Natural killer cell (primary cell): ENCODE measurements around the gene GRIA3. TPM values are rescaled to one million over a fixed set of nuclear protein-coding genes. Genes with fewer than 3 reads are reported as not detected.

Experiments
- ATAC-seq, 3 donors: fragments of 150-1000 bp in 2 of 3; fragments of 200-7000 bp in 1 of 3; cut with Tn5 transposase; 1 replicate in 1 of 3; 2 replicates in 2 of 3; pipeline ENCODE4 v1.10.0; 2021; ENCODE audit warnings: mild to moderate bottlenecking in 2 of 3, moderate library complexity in 2 of 3
- DNase-seq, 2 donors: peaks; one replicate each; pipeline versions ENCODE4 v3.0.0 to v3.0.0-alpha.2; 2013 to 2021; ENCODE audit warnings: mixed read lengths in 1 of 2
- H3K27ac ChIP-seq: one replicate; pipeline ENCODE4 v1.5.1; 2013; ENCODE audit warnings: mild to moderate bottlenecking, low read length
- H3K27me3 ChIP-seq: one replicate; pipeline ENCODE4 v1.6.1; 2013; ENCODE audit warnings: low read length; ENCODE audit not compliant: control insufficient read depth, insufficient read depth
- H3K36me3 ChIP-seq: one replicate; pipeline ENCODE4 v1.6.1; 2013; ENCODE audit warnings: low read length; ENCODE audit not compliant: control insufficient read depth, insufficient read depth
- H3K4me1 ChIP-seq: one replicate; pipeline ENCODE4 v1.6.1; 2013; ENCODE audit warnings: low read length; ENCODE audit not compliant: control insufficient read depth, insufficient read depth
- H3K4me3 ChIP-seq: one replicate; pipeline ENCODE4 v1.5.1; 2013; ENCODE audit warnings: low read length
- H3K9me3 ChIP-seq: one replicate; pipeline ENCODE4 v1.6.1; 2013; ENCODE audit warnings: low read length; ENCODE audit not compliant: control insufficient read depth, insufficient read depth
- H3K27ac Mint-ChIP-seq, 2 donors: one replicate each; pipeline ENCODE4 v1.8.0; 2022; ENCODE audit warnings: mild to moderate bottlenecking in 2 of 2, mixed read lengths in 2 of 2, moderate library complexity in 1 of 2
- H3K27me3 Mint-ChIP-seq, 2 donors: one replicate each; pipeline ENCODE4 v1.8.0; 2022; ENCODE audit warnings: low read depth in 2 of 2, mixed read lengths in 2 of 2
- H3K36me3 Mint-ChIP-seq: one replicate; pipeline ENCODE4 v1.8.0; 2022; ENCODE audit warnings: mixed read lengths
- H3K4me1 Mint-ChIP-seq, 2 donors: one replicate each; pipeline ENCODE4 v1.8.0; 2022; ENCODE audit warnings: mixed read lengths in 2 of 2
- H3K4me3 Mint-ChIP-seq: one replicate; pipeline ENCODE4 v1.8.0; 2022; ENCODE audit warnings: mild to moderate bottlenecking, moderate library complexity, mixed read lengths
- H3K9me3 Mint-ChIP-seq, 2 donors: one replicate each; pipeline ENCODE4 v1.8.0; 2022; ENCODE audit warnings: mixed read lengths in 2 of 2
- CTCF ChIP-seq: fragments of 200-600 bp; IDR thresholded peaks from one replicate; pipeline ENCODE4 v1.8.0; 2022; ENCODE audit warnings: antibody characterized with exemption
- WGBS: methylation state at CpG from one replicate; pipeline ENCODE4 v1.1.7; 2013; ENCODE audit warnings: missing lambda C conversion rate; ENCODE audit not compliant: insufficient coverage; 5-methylcytosine and 5-hydroxymethylcytosine counted together
- intact Hi-C: fragments of 100-400 bp; cut with micrococcal nuclease; formaldehyde crosslinking; loops from one replicate; pipeline ENCODE4 v1.14.2; 2022
- total RNA-seq, 4 donors: library from RNA; stranded (reverse); fragments of 120-200 nt in 1 of 4; gene quantifications; one replicate each; pipeline versions ENCODE4 v1.2.3 to v1.2.4, GENCODE V29; 2013 to 2022

Gene GRIA3
- total RNA-seq, 3 donors from 2014 or later (not counting 1 experiment from before 2014, with no cell fraction given), result not detected

GRCh38 chrX:123181233-123181914 lies 2.7 kb upstream of the GRIA3 start:
- Histone ChIP-seq H3K36me3 (no peaks in the 10 kb centered on the region), H3K4me1 (no peaks in the 10 kb centered on the region), H3K9me3 (no peaks in the 10 kb centered on the region), H3K27me3 (peaks cover 5% of the 10 kb centered on the region), H3K4me3 (no peak overlapping the region), H3K27ac (no peak overlapping the region)
- H3K4me3 Mint-ChIP-seq, result no peak overlapping the region
- ATAC-seq, result no peak
- DNase-seq, result no peak
- peaks cover 0 to 2% of the 10 kb centered on the region in 2 donors for H3K9me3 Mint-ChIP-seq
- H3K36me3 Mint-ChIP-seq, result no peaks in the 10 kb centered on the region
- no peak for TF ChIP-seq CTCF
- peaks cover 0 to 8% of the 10 kb centered on the region in 2 donors for H3K4me1 Mint-ChIP-seq
- peaks cover 20 to 42% of the 10 kb centered on the region in 2 donors for H3K27me3 Mint-ChIP-seq
- 74% methylated on average over 2 of the region's 5 CpGs for WGBS
- intact Hi-C loops, result no loop called here
- no peak overlapping the region for H3K27ac Mint-ChIP-seq

GRCh38 chrX:123184866-123185276 lies 793 bp downstream of the GRIA3 start:
- Mint-ChIP-seq H3K4me1 (peaks cover 0 to 8% of the 10 kb centered on the region in 2 donors), H3K4me3 (no peak overlapping the region), H3K27ac (no peak overlapping the region), H3K27me3 (peaks cover 22 to 55% of the 10 kb centered on the region in 2 donors), H3K9me3 (peaks cover 0 to 2% of the 10 kb centered on the region in 2 donors), H3K36me3 (no peaks in the 10 kb centered on the region)
- Histone ChIP-seq H3K4me1 (no peaks in the 10 kb centered on the region), H3K36me3 (no peaks in the 10 kb centered on the region), H3K27me3 (peaks cover 5% of the 10 kb centered on the region), H3K4me3 (no peak overlapping the region), H3K9me3 (no peaks in the 10 kb centered on the region), H3K27ac (no peak overlapping the region)
- intact Hi-C loops, result no loop called here
- no peak for TF ChIP-seq CTCF
- DNase-seq (no peak), ATAC-seq (no peak)
- whole genome bisulfite sequencing, result 8% methylated on average over 25 of the region's 27 CpGs

- Mint-ChIP-seq H3K4me1 (peaks cover 0 to 8% of the 10 kb centered on the region in 2 donors), H3K27me3 (peaks cover 22 to 60% of the 10 kb centered on the region in 2 donors), H3K4me3 (peak overlapping the region; percentile 13), H3K36me3 (no peaks in the 10 kb centered on the region), H3K9me3 (peaks cover 0 to 2% of the 10 kb centered on the region in 2 donors), H3K27ac (no peak overlapping the region)
- no peak for TF ChIP-seq CTCF
- intact Hi-C loops, result no loop called here
- DNase-seq (no peak), ATAC-seq (no peak)
- H3K9me3 ChIP-seq, result no peaks in the 10 kb centered on the region
- no peak overlapping the region for H3K4me3 ChIP-seq
- WGBS, result 34% methylated on average over 7 of the region's 9 CpGs
- peaks cover 5% of the 10 kb centered on the region for H3K27me3 ChIP-seq
- H3K27ac ChIP-seq, result no peak overlapping the region
- H3K36me3 ChIP-seq, result no peaks in the 10 kb centered on the region
- H3K4me1 ChIP-seq, result no peaks in the 10 kb centered on the region
These were observed 1.6 kb downstream of the GRIA3 start for GRCh38 chrX:123185721-123186120.

GRCh38 chrX:123186801-123187200 lies 2.7 kb downstream of the GRIA3 start:
- Histone ChIP-seq H3K4me1 (no peaks in the 10 kb centered on the region), H3K4me3 (no peak overlapping the region), H3K9me3 (no peaks in the 10 kb centered on the region), H3K27me3 (peaks cover 5% of the 10 kb centered on the region), H3K27ac (no peak overlapping the region), H3K36me3 (no peaks in the 10 kb centered on the region)
- 94% methylated on average over 2 of the region's 3 CpGs for WGBS
- H3K9me3 Mint-ChIP-seq, result peaks cover 0 to 2% of the 10 kb centered on the region in 2 donors
- H3K36me3 Mint-ChIP-seq, result no peaks in the 10 kb centered on the region
- TF ChIP-seq CTCF, result no peak
- intact Hi-C loops, result no loop called here
- no peak for DNase-seq
- peaks cover 22 to 53% of the 10 kb centered on the region in 2 donors for H3K27me3 Mint-ChIP-seq
- no peak overlapping the region for H3K4me3 Mint-ChIP-seq
- no peak for ATAC-seq
- no peak overlapping the region for H3K27ac Mint-ChIP-seq
- peaks cover 0 to 8% of the 10 kb centered on the region in 2 donors for H3K4me1 Mint-ChIP-seq
